Kidney (tissue), 14 donors: Measurements from ENCODE around the gene TARBP1. TPM values are rescaled to one million over a fixed set of nuclear protein-coding genes. Genes with fewer than 3 reads are reported as not detected.

Experiments used
- DNase-seq, 5 donors: peaks; one replicate each; pipeline ENCODE4 v3.0.0-alpha.2; 2013 to 2020
- FAIRE-seq: peaks from 2 replicates; lab custom pipeline; 2012; peaks lifted over from hg19 to GRCh38; lab: Jason Lieb, UNC
- H3K27ac ChIP-seq, 2 donors: one replicate each; pipeline ENCODE4 v1.7.0; 2013; ENCODE audit warnings: low read depth in 2 of 2, low read length in 2 of 2, inconsistent platforms in 1 of 2
- H3K27me3 ChIP-seq: one replicate; pipeline ENCODE4 v1.7.1; 2013; ENCODE audit warnings: low read length, inconsistent platforms; ENCODE audit not compliant: control insufficient read depth, insufficient read depth
- H3K36me3 ChIP-seq, 3 donors: one replicate each; pipeline versions ENCODE4 v1.7.0 to v1.7.1; 2013; ENCODE audit warnings: low read length in 3 of 3, control low read depth in 1 of 3, inconsistent platforms in 1 of 3; ENCODE audit not compliant: insufficient read depth in 3 of 3, control insufficient read depth in 2 of 3
- H3K4me1 ChIP-seq, 3 donors: one replicate each; pipeline versions ENCODE4 v1.7.0 to v1.7.1; 2013; ENCODE audit warnings: low read length in 3 of 3, inconsistent platforms in 1 of 3, low read depth in 1 of 3; ENCODE audit not compliant: control insufficient read depth in 2 of 3, insufficient read depth in 2 of 3
- H3K4me3 ChIP-seq, 3 donors: one replicate each; pipeline versions ENCODE4 v1.7.0 to v1.8.1; 2013; ENCODE audit warnings: low read length in 3 of 3, control low read depth in 1 of 3, inconsistent platforms in 1 of 3
- H3K9ac ChIP-seq, 3 donors: one replicate each; pipeline versions ENCODE4 v1.7.0 to v1.7.1; 2013; ENCODE audit warnings: low read length in 3 of 3, control low read depth in 1 of 3, inconsistent platforms in 1 of 3
- H3K9me3 ChIP-seq, 3 donors: one replicate each; pipeline versions ENCODE4 v1.7.0 to v1.7.1; 2013; ENCODE audit warnings: low read length in 3 of 3, control low read depth in 1 of 3, inconsistent platforms in 1 of 3; ENCODE audit not compliant: control insufficient read depth in 2 of 3, insufficient read depth in 1 of 3
- intact Hi-C: fragments of 100-400 bp; cut with DNase I; formaldehyde crosslinking; loops from one replicate; pipeline ENCODE4 v1.11.1; 2022
- polyA plus RNA-seq: library from polyadenylated mRNA; stranded (reverse); fragments of 350-450 nt; fragmentation: Illumina TruSeq; extraction: RNeasy Lipid Tissue Mini Kit (QIAGEN cat#74804); gene quantifications from one replicate; pipeline ENCODE4 v1.2.3, GENCODE V29; 2014; ENCODE audit warnings: low read depth, low replicate concordance; ENCODE audit not compliant: insufficient read depth
- total RNA-seq: library from RNA; stranded (reverse); fragmentation: NEBNext Ultra II Directional; extraction: Animal tissue kit (Norgen Biotek cat#: 25700); gene quantifications from one replicate; pipeline ENCODE4 v1.2.1, GENCODE V29; 2021
- TF ChIP-seq, protein P1 (sequence below): IDR thresholded peaks from 3 replicates; pipeline ENCODE4 v1.5.1; 2012; ENCODE audit warnings: mild to moderate bottlenecking, moderate library complexity, borderline replicate concordance; ENCODE audit not compliant: insufficient read depth; ENCODE audit errors: extremely low read depth
- donor health status: control.
- donor health status: control.
- donor health status: control.
- donor health status: control.
- donor health status: control.
- donor health status: DM: yes; HTN: yes; CAD: no.
- donor health status: Normal renal cell carcinoma (clear cell type).

The TARBP1 gene
- total and polyA plus RNA-seq, 2 donors from 2014 or later, result 14.3 to 26.2 TPM

DNA sequence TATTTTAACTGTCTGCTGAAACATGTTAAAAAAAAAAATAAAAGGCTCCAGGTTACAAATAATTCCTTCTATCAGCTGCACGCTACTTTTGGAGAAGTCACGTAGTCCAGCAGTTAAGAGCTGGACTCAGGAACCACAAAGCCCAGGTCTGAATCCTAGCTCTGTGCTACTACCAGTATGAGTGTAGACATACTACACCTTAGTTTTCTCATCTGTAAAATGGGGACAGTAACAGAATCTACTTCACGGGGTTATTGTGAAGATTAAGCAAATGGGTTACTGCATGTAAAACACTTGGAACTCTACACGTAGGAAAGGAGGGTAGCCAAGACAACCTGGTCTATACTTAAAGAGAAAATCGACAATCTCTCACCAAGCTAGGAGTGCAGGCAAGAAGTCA is 48.3 kb downstream of the TARBP1 start:
- FAIRE-seq (no peak), DNase-seq (no peak)
- no peak overlapping the region for H3K27ac ChIP-seq
- no peak overlapping the region for H3K4me3 ChIP-seq
- H3K27me3 ChIP-seq, result no peaks in the 10 kb centered on the region
- no peaks in the 10 kb centered on the region for H3K4me1 ChIP-seq
- TF ChIP-seq, protein P1, sequence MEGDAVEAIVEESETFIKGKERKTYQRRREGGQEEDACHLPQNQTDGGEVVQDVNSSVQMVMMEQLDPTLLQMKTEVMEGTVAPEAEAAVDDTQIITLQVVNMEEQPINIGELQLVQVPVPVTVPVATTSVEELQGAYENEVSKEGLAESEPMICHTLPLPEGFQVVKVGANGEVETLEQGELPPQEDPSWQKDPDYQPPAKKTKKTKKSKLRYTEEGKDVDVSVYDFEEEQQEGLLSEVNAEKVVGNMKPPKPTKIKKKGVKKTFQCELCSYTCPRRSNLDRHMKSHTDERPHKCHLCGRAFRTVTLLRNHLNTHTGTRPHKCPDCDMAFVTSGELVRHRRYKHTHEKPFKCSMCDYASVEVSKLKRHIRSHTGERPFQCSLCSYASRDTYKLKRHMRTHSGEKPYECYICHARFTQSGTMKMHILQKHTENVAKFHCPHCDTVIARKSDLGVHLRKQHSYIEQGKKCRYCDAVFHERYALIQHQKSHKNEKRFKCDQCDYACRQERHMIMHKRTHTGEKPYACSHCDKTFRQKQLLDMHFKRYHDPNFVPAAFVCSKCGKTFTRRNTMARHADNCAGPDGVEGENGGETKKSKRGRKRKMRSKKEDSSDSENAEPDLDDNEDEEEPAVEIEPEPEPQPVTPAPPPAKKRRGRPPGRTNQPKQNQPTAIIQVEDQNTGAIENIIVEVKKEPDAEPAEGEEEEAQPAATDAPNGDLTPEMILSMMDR, result no peak
- H3K36me3 ChIP-seq, result peaks cover 6 to 16% (median 11%) of the 10 kb centered on the region in 3 donors
- H3K9ac ChIP-seq, result no peak overlapping the region
- no peaks in the 10 kb centered on the region for H3K9me3 ChIP-seq
- intact Hi-C loops, result no loop called here

DNA sequence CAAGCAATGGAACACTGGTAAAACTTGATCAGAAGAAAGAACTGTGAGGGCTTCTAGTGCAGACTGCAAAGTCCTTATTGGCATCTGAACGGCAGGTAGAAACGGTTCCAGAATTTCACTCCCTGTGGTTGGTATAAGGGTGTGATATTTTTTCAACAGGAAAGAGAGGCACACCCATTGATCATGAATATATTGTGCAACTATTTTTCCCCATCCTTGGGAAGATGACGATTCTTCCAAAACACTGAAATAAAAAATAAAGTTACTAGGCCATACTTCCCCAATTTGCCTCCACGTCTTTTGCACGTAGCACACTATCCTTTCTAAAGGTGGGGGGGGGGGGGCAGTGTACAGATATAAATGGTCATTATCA is 49.6 kb downstream of the TARBP1 start:
- Histone ChIP-seq H3K36me3 (peaks cover 6 to 16% (median 11%) of the 10 kb centered on the region in 3 donors), H3K27ac (no peak overlapping the region), H3K9me3 (no peaks in the 10 kb centered on the region), H3K4me1 (no peaks in the 10 kb centered on the region), H3K9ac (no peak overlapping the region), H3K27me3 (no peaks in the 10 kb centered on the region), H3K4me3 (no peak overlapping the region)
- DNase-seq (no peak), FAIRE-seq (no peak)
- TF ChIP-seq, protein P1, result no peak
- intact Hi-C loops, result no loop called here

DNA sequence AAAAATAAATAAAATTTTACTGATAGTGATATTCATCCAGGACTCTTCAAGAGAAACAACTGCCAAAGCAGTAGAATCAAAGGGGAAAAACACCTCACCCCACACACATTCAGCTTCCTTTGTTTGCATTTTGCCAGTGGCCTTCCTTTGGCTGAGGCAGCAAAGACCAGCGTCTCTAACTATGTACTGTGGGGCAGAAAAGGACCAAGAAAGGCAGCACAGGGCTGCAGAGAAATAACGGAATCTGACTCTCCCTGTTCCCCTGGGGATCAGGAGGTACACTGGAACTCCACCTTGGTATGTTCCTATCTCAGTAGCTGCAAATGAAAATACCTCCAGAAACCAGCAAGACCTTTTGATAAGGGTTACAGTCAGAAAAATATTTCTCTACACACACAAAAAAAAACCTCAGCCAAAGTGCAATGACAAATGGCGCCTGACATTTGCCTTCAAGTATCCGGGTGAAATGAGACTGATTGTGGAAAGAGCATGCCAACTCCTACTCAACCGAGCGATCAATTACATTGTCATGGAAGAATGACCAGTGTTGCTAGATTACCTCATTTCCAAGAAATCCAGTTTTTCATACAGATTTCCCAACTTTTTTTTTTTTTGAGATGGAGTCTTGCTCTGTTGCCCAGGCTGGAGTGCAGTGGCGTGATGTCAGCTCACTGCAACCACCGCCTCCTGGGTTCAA is 50.9 kb downstream of the TARBP1 start:
- Histone ChIP-seq H3K4me1 (no peaks in the 10 kb centered on the region), H3K4me3 (no peak overlapping the region), H3K27me3 (no peaks in the 10 kb centered on the region), H3K27ac (no peak overlapping the region), H3K36me3 (peaks cover 4 to 18% (median 14%) of the 10 kb centered on the region in 3 donors), H3K9ac (no peak overlapping the region), H3K9me3 (no peaks in the 10 kb centered on the region)
- DNase-seq (no peak), FAIRE-seq (no peak)
- TF ChIP-seq, protein P1, result no peak
- intact Hi-C loops, result no loop called here

DNA sequence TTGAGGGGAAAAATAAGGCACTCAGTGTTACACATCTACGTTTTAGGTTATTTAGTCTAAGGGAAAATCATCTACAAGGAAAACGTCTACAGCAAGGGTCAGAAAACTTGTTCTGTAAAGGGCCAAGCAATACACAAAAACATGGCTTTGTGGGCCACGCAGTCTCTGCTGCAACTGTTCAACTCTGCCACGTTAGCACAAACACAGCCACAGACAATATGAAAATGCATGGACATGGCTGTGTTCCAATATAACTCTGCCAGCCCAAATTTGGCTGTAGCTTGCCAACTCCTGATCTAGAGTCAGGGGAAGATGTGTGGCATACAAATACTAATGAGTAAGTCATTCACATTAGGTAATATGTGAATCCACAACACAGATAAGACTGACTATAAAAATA is 65.0 kb downstream of the TARBP1 start:
- no peak for DNase-seq
- Histone ChIP-seq H3K9me3 (no peaks in the 10 kb centered on the region), H3K4me1 (no peaks in the 10 kb centered on the region), H3K27ac (no peak overlapping the region), H3K36me3 (peaks cover 0 to 8% (median 0%) of the 10 kb centered on the region in 3 donors), H3K27me3 (no peaks in the 10 kb centered on the region), H3K4me3 (no peak overlapping the region), H3K9ac (no peak overlapping the region)
- no peak for FAIRE-seq
- TF ChIP-seq, protein P1, result no peak
- intact Hi-C loops, result no loop called here
